Fibroblast of villous mesenchyme (primary cell): ENCODE results near the gene LDLRAD2. TPM values are rescaled to one million over a fixed set of nuclear protein-coding genes. Genes with fewer than 3 reads are reported as not detected.
"Not testable (repeated sequence)": the region's sequence is repeated elsewhere in the genome, so short reads cannot be mapped to it uniquely, and the experiment has no call there.

Experiments used
- DNase-seq: peaks from one replicate; pipeline ENCODE4 v3.0.0-alpha.2; 2010; ENCODE audit warnings: low read depth
- H3K4me3 ChIP-seq: 2 replicates; pipeline ENCODE4 v1.5.1; 2011; ENCODE audit warnings: low read depth, mild to moderate bottlenecking, low read length
- CTCF ChIP-seq: IDR thresholded peaks from 2 replicates; pipeline ENCODE4 v1.5.1; 2012; ENCODE audit warnings: low read depth, mild to moderate bottlenecking, low read length; ENCODE audit not compliant: insufficient read depth
- total RNA-seq: library from RNA; depleted of rRNA; stranded (reverse); fragments of >200 nt; gene quantifications from 2 replicates; pipeline ENCODE4 v1.2.3, GENCODE V29; 2012

Gene LDLRAD2
- total RNA-seq, 1 donor, result not detected

DNA sequence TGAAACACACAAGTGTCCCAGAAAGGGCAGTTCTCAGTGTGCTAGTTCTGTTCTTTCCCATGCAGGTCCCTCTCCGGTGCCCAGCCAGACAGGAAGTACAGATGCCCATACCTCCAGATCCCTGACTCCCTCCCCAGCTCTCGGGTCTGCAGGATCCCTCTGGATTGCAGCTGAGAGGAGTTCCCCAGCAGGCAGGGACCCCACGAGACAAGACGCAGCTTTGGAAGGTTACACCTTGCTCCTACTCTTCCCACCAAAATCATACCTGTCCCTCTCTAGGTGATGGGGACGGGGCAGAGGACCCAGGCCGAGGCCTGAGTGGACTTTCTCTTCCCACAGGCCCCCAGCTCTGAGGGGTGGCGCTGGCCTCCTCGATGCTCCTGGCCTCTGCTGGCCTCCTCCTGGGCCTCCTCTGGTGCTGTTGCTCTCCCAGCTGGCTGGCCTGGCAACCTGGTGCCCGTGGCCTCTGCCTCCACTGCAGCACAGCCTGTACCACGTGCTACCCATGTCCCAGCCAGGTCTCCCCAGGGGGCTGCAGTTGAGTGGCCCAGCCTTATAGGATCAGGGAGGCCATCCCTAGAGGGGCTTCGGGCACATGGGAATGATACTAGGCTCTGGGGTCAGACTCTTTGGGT lies 9.4 kb downstream of the LDLRAD2 start:
- no peak overlapping the region for H3K4me3 ChIP-seq
- TF ChIP-seq CTCF, result no peak
- no peak for DNase-seq

GRCh38 chr1:21822349-21822748 lies 10.3 kb downstream of the LDLRAD2 start:
- no peak overlapping the region for H3K4me3 ChIP-seq
- no peak for DNase-seq
- no peak for TF ChIP-seq CTCF

DNA sequence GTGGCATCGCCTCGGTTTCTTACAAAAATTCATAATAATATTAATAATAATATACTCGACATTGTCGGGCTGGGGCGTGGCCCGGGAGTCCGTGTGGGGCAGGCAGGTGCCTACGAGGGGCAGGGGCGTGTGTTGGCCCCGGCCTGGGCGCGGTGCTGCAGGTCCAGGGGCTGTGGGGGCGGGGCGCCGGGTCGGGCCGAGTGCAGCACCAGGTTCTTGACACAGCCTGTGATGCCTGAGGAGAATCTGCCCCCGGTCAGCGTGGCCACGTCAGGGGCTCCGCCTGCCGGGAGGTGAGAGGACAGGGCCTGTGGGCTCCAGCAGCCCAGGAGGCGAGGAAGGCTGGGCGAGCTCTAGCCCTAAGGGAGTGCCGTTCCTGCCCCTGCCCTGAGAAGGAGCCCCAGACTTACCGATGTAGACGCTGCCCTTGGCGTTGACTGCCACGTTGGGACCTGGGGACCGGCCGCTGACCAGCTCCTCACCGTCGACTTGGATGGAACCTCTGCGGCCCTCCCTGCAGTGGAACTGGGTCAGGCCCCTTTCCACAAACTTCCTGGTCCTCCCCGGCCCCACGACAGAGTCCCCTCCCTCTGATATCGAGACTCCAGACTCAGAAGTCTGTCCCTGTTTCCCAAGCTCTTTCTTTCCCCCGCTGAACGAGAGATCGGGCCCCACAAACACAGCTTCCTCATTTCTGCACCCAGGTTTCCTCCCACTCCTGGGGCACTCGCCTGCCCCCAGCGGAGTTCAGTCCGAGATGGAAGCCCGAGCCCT lies 11.3 kb downstream of the LDLRAD2 start:
- TF ChIP-seq CTCF, result no peak
- H3K4me3 ChIP-seq, result no peak overlapping the region
- no peak for DNase-seq

GRCh38 chr1:21823980-21824702 lies 12.1 kb downstream of the LDLRAD2 start:
- H3K4me3 ChIP-seq, result no peak overlapping the region
- no peak for TF ChIP-seq CTCF
- DNase-seq, result no peak

DNA sequence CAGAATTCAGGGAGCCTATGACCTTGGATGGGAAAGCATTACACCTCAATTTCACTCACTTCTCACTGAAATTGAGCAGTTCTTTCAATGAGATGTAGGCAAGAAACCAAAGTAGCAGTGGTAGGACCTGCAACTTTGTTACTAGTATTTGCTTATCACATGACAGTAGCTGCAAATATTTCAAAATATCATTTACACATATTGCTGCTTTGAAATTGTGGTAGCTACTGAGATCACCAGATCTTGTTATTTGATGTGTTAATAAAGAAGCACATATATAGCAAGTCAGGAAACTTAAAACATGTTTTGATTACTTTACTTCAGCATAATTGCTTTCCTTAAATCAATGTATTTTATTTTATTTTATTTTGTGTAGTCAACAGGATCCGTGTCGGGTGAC lies 12.9 kb downstream of the LDLRAD2 start:
- H3K4me3 ChIP-seq, result no peak overlapping the region
- no peak for TF ChIP-seq CTCF
- DNase-seq, result no peak

- no peak for TF ChIP-seq CTCF
Measured at GRCh38 chr1:21825393-21825792, 13.3 kb downstream of the LDLRAD2 start.

GRCh38 chr1:21826694-21827093 lies 14.6 kb downstream of the LDLRAD2 start:
- DNase-seq, H3K4me3 ChIP-seq: not testable (repeated sequence)

More at GRCh38 chr1:21825393-21825792, 13.3 kb downstream of the LDLRAD2 start:
- H3K4me3 ChIP-seq, result no peak overlapping the region
- DNase-seq, result no peak
